Progenitor cell of endocrine pancreas (in vitro differentiated cells): ENCODE results near the gene NEU2. TPM values are rescaled to one million over a fixed set of nuclear protein-coding genes. Genes with fewer than 3 reads are reported as not detected.

ENCODE experiments used
- DNase-seq: peaks from one replicate; pipeline ENCODE4 v3.0.0; 2021; ENCODE audit warnings: low spot score; ENCODE audit not compliant: unreplicated experiment
- H3K27ac Mint-ChIP-seq: 2 replicates; pipeline ENCODE4 v1.8.0; 2021; ENCODE audit warnings: mild to moderate bottlenecking, moderate library complexity, mixed read lengths
- H3K27me3 Mint-ChIP-seq: 2 replicates; pipeline ENCODE4 v1.8.0; 2021; ENCODE audit warnings: mixed read lengths
- H3K36me3 Mint-ChIP-seq: 2 replicates; pipeline ENCODE4 v1.8.0; 2022; ENCODE audit warnings: mixed read lengths; ENCODE audit not compliant: insufficient read depth
- H3K4me1 Mint-ChIP-seq: 2 replicates; pipeline ENCODE4 v1.8.0; 2021; ENCODE audit warnings: low read depth, mixed read lengths
- H3K4me3 Mint-ChIP-seq: 2 replicates; pipeline ENCODE4 v1.8.0; 2021; ENCODE audit warnings: low read depth, mild to moderate bottlenecking, moderate library complexity, mixed read lengths
- H3K9me3 Mint-ChIP-seq: 2 replicates; pipeline ENCODE4 v1.8.0; 2021; ENCODE audit warnings: low read depth, mixed read lengths
- total RNA-seq: library from RNA; stranded (reverse); gene quantifications from 2 replicates; pipeline ENCODE4 v1.2.1, GENCODE V29; 2021
- TF ChIP-seq, protein P1 (sequence below): fragments of 200-600 bp; sonication (generic); IDR thresholded peaks from one replicate; pipeline ENCODE4 v1.5.0; 2021; ENCODE audit warnings: antibody characterized with exemption, mild to moderate bottlenecking; ENCODE audit not compliant: unreplicated experiment

The NEU2 gene
- total RNA-seq, 1 donor from 2014 or later: not detected

DNA sequence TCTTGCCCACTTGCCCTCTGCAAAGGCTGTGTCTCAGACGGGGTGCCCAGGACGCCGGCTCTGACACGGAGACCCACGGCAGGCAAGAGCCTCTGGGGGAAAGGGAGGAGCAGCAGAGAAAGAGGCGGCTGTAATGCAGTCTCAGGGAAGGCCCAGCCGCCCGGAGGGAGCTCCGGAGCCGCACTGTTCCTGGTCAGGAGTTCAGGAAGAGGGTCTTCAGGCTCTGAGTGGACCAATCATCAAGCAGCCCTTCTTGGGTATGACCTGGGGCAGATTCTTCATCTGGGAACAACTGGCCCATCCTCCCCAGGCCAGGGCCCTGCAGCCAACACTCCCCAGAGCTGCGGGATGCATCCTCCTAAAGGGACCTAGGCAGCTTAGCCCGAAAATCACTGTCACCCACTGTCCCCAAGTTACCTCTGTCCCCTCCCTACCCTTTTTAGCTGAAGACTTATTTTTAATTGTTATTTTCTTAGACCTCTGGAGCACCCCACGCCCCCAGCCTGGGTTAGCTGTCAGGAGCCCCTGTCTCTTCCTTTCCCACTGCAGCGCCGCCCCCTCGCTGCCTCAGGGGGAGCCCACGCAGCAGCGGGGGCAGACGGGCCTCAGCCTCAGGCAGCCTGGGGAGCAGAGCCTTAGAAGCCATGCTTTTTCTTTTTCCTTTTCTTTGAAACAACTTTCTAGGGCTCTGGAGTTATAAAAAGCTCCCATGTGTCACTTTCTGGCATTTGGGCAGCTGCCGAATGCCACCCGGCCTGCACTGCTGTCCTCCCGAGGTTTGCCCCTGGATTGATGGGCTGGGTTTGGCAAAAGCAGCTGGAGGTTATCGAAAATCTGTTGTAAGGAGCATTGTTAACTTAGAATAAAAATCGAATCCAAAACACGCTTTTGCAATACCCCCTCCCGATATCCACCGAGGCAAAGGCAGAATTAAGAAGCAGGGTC is 644 bp upstream of the NEU2 start:
- Mint-ChIP-seq H3K36me3 (no peaks in the 10 kb centered on the region), H3K4me1 (no peaks in the 10 kb centered on the region), H3K4me3 (no peak overlapping the region), H3K9me3 (no peaks in the 10 kb centered on the region), H3K27me3 (no peaks in the 10 kb centered on the region), H3K27ac (no peak overlapping the region)
- no peak for DNase-seq
- TF ChIP-seq, protein P1, sequence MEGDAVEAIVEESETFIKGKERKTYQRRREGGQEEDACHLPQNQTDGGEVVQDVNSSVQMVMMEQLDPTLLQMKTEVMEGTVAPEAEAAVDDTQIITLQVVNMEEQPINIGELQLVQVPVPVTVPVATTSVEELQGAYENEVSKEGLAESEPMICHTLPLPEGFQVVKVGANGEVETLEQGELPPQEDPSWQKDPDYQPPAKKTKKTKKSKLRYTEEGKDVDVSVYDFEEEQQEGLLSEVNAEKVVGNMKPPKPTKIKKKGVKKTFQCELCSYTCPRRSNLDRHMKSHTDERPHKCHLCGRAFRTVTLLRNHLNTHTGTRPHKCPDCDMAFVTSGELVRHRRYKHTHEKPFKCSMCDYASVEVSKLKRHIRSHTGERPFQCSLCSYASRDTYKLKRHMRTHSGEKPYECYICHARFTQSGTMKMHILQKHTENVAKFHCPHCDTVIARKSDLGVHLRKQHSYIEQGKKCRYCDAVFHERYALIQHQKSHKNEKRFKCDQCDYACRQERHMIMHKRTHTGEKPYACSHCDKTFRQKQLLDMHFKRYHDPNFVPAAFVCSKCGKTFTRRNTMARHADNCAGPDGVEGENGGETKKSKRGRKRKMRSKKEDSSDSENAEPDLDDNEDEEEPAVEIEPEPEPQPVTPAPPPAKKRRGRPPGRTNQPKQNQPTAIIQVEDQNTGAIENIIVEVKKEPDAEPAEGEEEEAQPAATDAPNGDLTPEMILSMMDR: no peak

DNA sequence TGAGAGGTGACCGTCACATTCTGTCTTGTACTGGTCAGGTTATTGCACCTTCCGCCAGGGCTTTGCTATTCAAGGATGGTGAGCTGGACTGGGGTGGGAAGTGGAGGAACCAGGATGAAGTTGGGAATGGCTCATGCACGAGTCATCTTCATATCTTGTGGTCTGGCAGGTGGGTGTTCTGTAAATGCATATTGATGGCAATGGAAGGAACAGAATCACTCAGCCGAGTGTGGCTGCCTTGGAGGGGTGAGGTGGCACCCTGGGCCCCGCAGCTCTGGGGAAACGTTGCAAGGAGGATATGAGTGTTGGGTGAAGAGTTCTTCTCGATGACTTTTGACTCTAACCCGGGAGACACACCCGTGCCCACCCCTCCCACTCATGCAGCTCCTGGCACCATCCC is 1.2 kb downstream of the NEU2 start:
- Mint-ChIP-seq H3K4me1 (no peaks in the 10 kb centered on the region), H3K27ac (no peak overlapping the region), H3K9me3 (no peaks in the 10 kb centered on the region), H3K27me3 (no peaks in the 10 kb centered on the region), H3K36me3 (no peaks in the 10 kb centered on the region), H3K4me3 (no peak overlapping the region)
- TF ChIP-seq, protein P1: no peak
- no peak for DNase-seq

DNA sequence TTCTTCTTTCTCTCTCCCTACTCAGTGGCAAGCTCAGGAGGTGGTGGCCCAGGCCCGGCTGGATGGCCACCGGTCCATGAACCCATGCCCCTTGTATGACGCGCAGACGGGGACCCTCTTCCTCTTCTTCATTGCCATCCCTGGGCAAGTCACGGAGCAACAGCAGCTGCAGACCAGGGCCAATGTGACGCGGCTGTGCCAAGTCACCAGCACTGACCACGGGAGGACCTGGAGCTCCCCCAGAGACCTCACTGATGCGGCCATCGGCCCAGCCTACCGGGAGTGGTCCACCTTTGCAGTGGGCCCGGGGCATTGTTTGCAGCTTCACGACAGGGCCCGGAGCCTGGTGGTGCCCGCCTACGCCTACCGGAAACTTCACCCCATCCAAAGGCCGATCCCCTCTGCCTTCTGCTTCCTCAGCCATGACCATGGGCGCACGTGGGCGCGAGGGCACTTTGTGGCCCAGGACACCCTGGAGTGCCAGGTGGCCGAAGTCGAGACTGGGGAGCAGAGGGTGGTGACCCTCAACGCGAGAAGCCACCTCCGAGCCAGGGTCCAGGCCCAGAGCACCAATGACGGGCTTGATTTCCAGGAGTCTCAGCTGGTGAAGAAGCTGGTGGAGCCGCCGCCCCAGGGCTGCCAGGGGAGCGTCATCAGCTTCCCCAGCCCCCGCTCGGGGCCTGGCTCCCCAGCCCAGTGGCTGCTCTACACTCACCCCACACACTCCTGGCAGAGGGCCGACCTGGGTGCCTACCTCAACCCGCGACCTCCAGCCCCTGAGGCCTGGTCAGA is 1.8 kb downstream of the NEU2 start:
- no peak overlapping the region for H3K4me3 Mint-ChIP-seq
- no peaks in the 10 kb centered on the region for H3K36me3 Mint-ChIP-seq
- no peak overlapping the region for H3K27ac Mint-ChIP-seq
- DNase-seq: no peak
- H3K27me3 Mint-ChIP-seq: no peaks in the 10 kb centered on the region
- H3K9me3 Mint-ChIP-seq: no peaks in the 10 kb centered on the region
- TF ChIP-seq, protein P1: no peak
- no peaks in the 10 kb centered on the region for H3K4me1 Mint-ChIP-seq

DNA sequence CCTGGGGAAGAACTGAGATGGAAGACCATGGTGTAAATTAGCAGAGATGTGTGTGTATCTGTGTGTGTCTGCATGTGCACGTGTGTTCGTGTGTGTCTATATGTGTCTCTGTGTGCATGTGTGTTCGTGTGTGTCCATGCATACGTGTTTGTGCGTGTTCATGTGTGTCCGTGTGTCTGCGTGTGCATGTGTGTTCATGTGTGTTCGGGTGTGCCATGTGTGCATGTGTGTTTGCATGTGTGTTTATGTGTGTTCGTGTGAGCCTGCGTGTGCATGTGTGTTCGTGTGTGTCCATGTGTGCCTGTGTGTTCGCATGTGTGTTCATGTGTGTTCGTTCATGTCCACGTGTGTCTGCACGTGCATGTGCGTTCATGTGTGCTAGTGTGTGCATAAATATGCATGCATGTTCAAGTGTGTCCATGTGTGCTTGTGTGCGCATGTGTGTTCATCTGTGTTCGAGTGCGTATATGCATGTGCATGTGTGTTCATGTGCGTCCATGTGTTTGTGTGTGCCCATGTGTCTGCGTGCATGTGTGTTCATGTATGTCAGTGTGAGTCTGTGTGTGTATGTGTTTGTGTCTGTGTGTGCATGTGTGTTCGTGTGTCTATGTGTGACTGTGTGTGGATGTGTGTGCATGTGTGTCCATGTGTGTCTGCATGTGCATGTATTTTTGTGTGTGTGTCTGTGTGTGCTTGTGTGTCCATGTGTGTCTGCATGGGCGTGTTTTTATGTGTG is 3.1 kb downstream of the NEU2 start:
- Mint-ChIP-seq H3K27ac (no peak overlapping the region), H3K9me3 (no peaks in the 10 kb centered on the region), H3K4me1 (no peaks in the 10 kb centered on the region), H3K4me3 (no peak overlapping the region), H3K27me3 (no peaks in the 10 kb centered on the region), H3K36me3 (no peaks in the 10 kb centered on the region)
- DNase-seq: no peak
- TF ChIP-seq, protein P1: no peak
